HL-60 (cell line): ENCODE data around the gene TVP23C.

Experiments used
- DNase-seq, 2 experiments: peaks; one replicate each; pipeline ENCODE4 v3.0.0-alpha.2; 2010 to 2020; ENCODE audit warnings: low read depth in 1 of 2, low spot score in 1 of 2
- H3K27ac ChIP-seq: fragments of 250-450 bp; sonication (Bioruptor Pico); replicated peaks from 2 replicates; pipeline ENCODE4 v1.5.1; 2020; ENCODE audit warnings: mild to moderate bottlenecking, moderate library complexity
- H3K27me3 ChIP-seq: fragments of 250-450 bp; sonication (Bioruptor Pico); 2 replicates; pipeline ENCODE4 v1.5.1; 2021; ENCODE audit warnings: mild to moderate bottlenecking, moderate library complexity; ENCODE audit not compliant: insufficient read depth, poor library complexity, severe bottlenecking
- H3K4me3 ChIP-seq: replicated peaks from 2 replicates; pipeline ENCODE4 v1.5.1; 2011; ENCODE audit warnings: mild to moderate bottlenecking, control low read depth, low read length; ENCODE audit not compliant: insufficient read depth
- CTCF ChIP-seq: IDR thresholded peaks from one replicate; pipeline ENCODE4 v1.5.1; 2011; ENCODE audit warnings: low read length, control low read depth, inconsistent platforms; ENCODE audit not compliant: insufficient read depth
- GABPA ChIP-seq: IDR thresholded peaks from 2 replicates; pipeline ENCODE4 v1.6.1; 2012; ENCODE audit warnings: low read depth
- POLR2AphosphoS5 ChIP-seq: IDR thresholded peaks from 2 replicates; pipeline ENCODE4 v1.6.1; 2012; ENCODE audit warnings: low read depth
- REST ChIP-seq: IDR thresholded peaks from 2 replicates; pipeline ENCODE4 v1.6.1; 2012; ENCODE audit warnings: low read depth; ENCODE audit not compliant: insufficient replicate concordance
- SPI1 ChIP-seq: IDR thresholded peaks from 2 replicates; pipeline ENCODE4 v1.6.1; 2012; ENCODE audit warnings: low read depth, mild to moderate bottlenecking, borderline replicate concordance

TVP23C gene

GRCh38 chr17:15512071-15512709 is 51.1 kb downstream of the TVP23C start:
- TF ChIP-seq GABPA (no peak), REST (no peak), CTCF (no peak), POLR2AphosphoS5 (no peak), SPI1 (no peak)
- Histone ChIP-seq H3K27ac (no peak overlapping the region), H3K4me3 (no peak overlapping the region), H3K27me3 (no peaks in the 10 kb centered on the region)
- no peak for DNase-seq

- no peak overlapping the region for H3K4me3 ChIP-seq
- no peak for DNase-seq
These were observed 52.1 kb downstream of the TVP23C start for GRCh38 chr17:15511142-15511541.

GRCh38 chr17:15510361-15510760 is 52.9 kb downstream of the TVP23C start:
- TF ChIP-seq SPI1: no peak
- no peak for TF ChIP-seq REST
- TF ChIP-seq CTCF: no peak
- no peak for TF ChIP-seq GABPA
- TF ChIP-seq POLR2AphosphoS5: no peak
- no peak overlapping the region for H3K4me3 ChIP-seq
- H3K27ac ChIP-seq: no peak overlapping the region
- no peaks in the 10 kb centered on the region for H3K27me3 ChIP-seq
- DNase-seq: no peak

More at GRCh38 chr17:15511142-15511541, 52.1 kb downstream of the TVP23C start:
- H3K27ac ChIP-seq: no peak overlapping the region
- no peak for TF ChIP-seq REST
- no peak for TF ChIP-seq SPI1
- no peak for TF ChIP-seq GABPA
- H3K27me3 ChIP-seq: no peaks in the 10 kb centered on the region
